Sigmoid colon (tissue), 4 donors: Measurements from ENCODE around the gene MOAP1.

Experiments
- CTCF ChIP-seq, 4 experiments: fragments of 450-650 bp in 3 of 4; fragments of 200-600 bp in 1 of 4; IDR thresholded peaks; one replicate each; pipeline ENCODE4 v1.5.1; 2016 to 2019; ENCODE audit warnings: antibody characterized with exemption in 4 of 4, mild to moderate bottlenecking in 3 of 4, moderate library complexity in 2 of 4
- POLR2A ChIP-seq, 2 donors: fragments of 450-650 bp; IDR thresholded peaks; one replicate each; pipeline ENCODE4 v1.6.1; 2016; ENCODE audit warnings: antibody characterized with exemption in 2 of 2, mild to moderate bottlenecking in 2 of 2, moderate library complexity in 2 of 2
- POLR2AphosphoS5 ChIP-seq, 4 donors: sonication (generic); formaldehyde crosslinking; IDR thresholded peaks; one replicate each; pipeline ENCODE4 v1.6.1; 2017; ENCODE audit warnings: antibody characterized with exemption in 4 of 4

DNA sequence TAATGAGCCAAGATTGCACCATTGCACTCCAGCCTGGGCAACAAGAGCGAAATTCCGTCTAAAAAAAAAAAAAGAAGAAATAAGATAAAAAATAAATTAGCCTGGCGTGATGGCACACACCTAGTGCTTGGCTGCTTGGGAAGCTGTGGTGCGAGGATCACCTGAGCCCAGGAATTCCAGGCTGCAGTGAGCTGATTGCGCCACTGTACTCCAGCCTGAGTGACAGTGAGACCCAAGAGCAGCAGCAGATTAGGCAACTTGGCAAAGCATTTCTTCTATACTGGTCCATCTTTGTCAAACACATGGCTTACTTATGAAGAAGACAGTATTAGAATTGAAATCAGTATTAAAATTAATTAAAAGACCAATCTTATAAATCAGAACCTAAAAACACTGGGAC, 15.9 kb upstream of the MOAP1 start:
- no peak for TF ChIP-seq POLR2A (IDR thresholded peaks at IDR 0.05)
- no peak for TF ChIP-seq CTCF (IDR thresholded peaks at IDR 0.05)
- no peak for TF ChIP-seq POLR2AphosphoS5 (IDR thresholded peaks at IDR 0.05)
